ENCODE measurements around the gene ABCA7.

Gene ABCA7

GRCh38 chr19:1066748-1067340, 26.9 kb downstream of the ABCA7 start, which contains the start of gene ARHGAP45:
Gene ARHGAP45, plus strand, starts transcription at chr19:1067167. Its CDS starts 239 bp downstream, at chr19:1067406.
- ChIA-PET POLR2A (interaction anchor here (1.4 to 1.8 kb wide), 2 partner anchors 18 to 56 kb away, joined by 3 to 4 read pairs; no protein-coding TSS in a partner anchor), CTCF (interaction anchor here (1.0 kb wide), 1 partner anchor 43 kb away, joined by 3 read pairs; no protein-coding TSS in a partner anchor)
- TF ChIP-seq L3MBTL2 (conservative IDR thresholded peaks at IDR 0.05) (no peak), FOXM1 (IDR thresholded peaks at IDR 0.05; ENCODE audit: borderline replicate concordance) (no peak), TARDBP (IDR thresholded peaks at IDR 0.05) (no peak), ARNT (IDR thresholded peaks at IDR 0.05) (no peak), FOXA1 (IDR thresholded peaks at IDR 0.05) (no peak), SUZ12 (IDR thresholded peaks at IDR 0.05) (no peak), HDGF (IDR thresholded peaks at IDR 0.05; ENCODE audit: borderline replicate concordance) (no peak), ELF4 (IDR thresholded peaks at IDR 0.05) (no peak), CTBP1 (IDR thresholded peaks at IDR 0.05; ENCODE audit: borderline replicate concordance) (no peak), LEF1 (IDR thresholded peaks at IDR 0.05; ENCODE audit: borderline replicate concordance) (no peak), NFRKB (IDR thresholded peaks at IDR 0.05) (no peak), SP1 (IDR thresholded peaks at IDR 0.05) (no peak), ZNF384 (IDR thresholded peaks at IDR 0.05) (no peak), BHLHE40 (IDR thresholded peaks at IDR 0.05; ENCODE audit: borderline replicate concordance) (no peak), FOXK2 (IDR thresholded peaks at IDR 0.05) (no peak)
- TF ChIP-seq, protein P1, sequence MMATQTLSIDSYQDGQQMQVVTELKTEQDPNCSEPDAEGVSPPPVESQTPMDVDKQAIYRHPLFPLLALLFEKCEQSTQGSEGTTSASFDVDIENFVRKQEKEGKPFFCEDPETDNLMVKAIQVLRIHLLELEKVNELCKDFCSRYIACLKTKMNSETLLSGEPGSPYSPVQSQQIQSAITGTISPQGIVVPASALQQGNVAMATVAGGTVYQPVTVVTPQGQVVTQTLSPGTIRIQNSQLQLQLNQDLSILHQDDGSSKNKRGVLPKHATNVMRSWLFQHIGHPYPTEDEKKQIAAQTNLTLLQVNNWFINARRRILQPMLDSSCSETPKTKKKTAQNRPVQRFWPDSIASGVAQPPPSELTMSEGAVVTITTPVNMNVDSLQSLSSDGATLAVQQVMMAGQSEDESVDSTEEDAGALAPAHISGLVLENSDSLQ (IDR thresholded peaks at IDR 0.05), result no peak
- DNase-seq (ENCODE audit: extremely low spot score), result peak; percentile 42

DNA sequence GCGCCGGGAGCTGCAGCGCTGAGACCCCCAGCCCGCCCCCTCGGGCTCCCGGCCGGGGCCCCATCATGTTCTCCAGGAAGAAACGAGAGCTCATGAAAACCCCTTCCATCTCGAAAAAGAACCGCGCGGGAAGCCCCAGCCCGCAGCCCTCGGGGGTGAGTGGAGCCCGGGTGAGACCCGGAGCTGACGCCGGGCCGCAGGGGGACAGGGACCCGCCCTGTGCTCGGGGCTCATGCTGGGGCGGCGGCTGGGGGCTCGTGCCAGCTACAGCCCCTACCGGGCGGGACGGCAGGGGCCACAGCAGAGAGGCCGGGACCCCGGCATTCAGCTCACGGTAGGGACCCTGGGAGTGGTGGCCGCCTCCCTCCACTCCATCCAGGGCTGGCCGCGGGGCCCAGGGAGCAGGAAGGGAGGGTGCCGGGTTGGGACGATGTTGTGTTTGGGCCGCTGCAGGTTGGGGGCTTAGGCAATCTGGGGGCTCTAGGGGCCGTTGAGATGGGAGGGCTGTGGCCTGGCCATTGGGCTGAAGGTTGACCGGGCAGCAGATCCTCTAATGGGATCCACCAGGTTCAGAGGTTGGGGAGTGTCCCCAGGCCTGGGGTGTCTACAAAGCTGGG, 27.5 kb downstream of the ABCA7 start:
- TF ChIP-seq FOXK2 (IDR thresholded peaks at IDR 0.05) (no peak), ELF4 (IDR thresholded peaks at IDR 0.05) (no peak), CTBP1 (IDR thresholded peaks at IDR 0.05; ENCODE audit: borderline replicate concordance) (no peak), TARDBP (IDR thresholded peaks at IDR 0.05) (no peak), SP1 (IDR thresholded peaks at IDR 0.05) (no peak), L3MBTL2 (conservative IDR thresholded peaks at IDR 0.05) (no peak), LEF1 (IDR thresholded peaks at IDR 0.05; ENCODE audit: borderline replicate concordance) (no peak), SUZ12 (IDR thresholded peaks at IDR 0.05) (no peak), FOXM1 (IDR thresholded peaks at IDR 0.05; ENCODE audit: borderline replicate concordance) (no peak), FOXA1 (IDR thresholded peaks at IDR 0.05) (no peak), HDGF (IDR thresholded peaks at IDR 0.05; ENCODE audit: borderline replicate concordance) (no peak), NFRKB (IDR thresholded peaks at IDR 0.05) (no peak), ZNF384 (IDR thresholded peaks at IDR 0.05) (no peak), ARNT (IDR thresholded peaks at IDR 0.05) (no peak), BHLHE40 (IDR thresholded peaks at IDR 0.05; ENCODE audit: borderline replicate concordance) (no peak)
- TF ChIP-seq, protein P1 (IDR thresholded peaks at IDR 0.05), result no peak
- CTCF ChIA-PET, result interaction anchor here (1.0 kb wide), 1 partner anchor 44 kb away, joined by 3 read pairs; no protein-coding TSS in a partner anchor
- no peak for DNase-seq (ENCODE audit: extremely low spot score)
- POLR2A ChIA-PET, result interaction anchor here (1.4 to 1.8 kb wide), 2 partner anchors 17 to 56 kb away, joined by 3 to 4 read pairs; no protein-coding TSS in a partner anchor

GRCh38 chr19:1068009-1069001, 28.4 kb downstream of the ABCA7 start:
- ChIA-PET CTCF (no interaction called here), POLR2A (interaction anchor here (1.4 to 1.8 kb wide), 2 partner anchors 16 to 55 kb away, joined by 3 to 4 read pairs; no protein-coding TSS in a partner anchor)
- TF ChIP-seq FOXK2 (IDR thresholded peaks at IDR 0.05) (no peak), FOXA1 (IDR thresholded peaks at IDR 0.05) (no peak), ELF4 (IDR thresholded peaks at IDR 0.05) (no peak), FOXM1 (IDR thresholded peaks at IDR 0.05; ENCODE audit: borderline replicate concordance) (no peak), BHLHE40 (IDR thresholded peaks at IDR 0.05; ENCODE audit: borderline replicate concordance) (no peak), L3MBTL2 (conservative IDR thresholded peaks at IDR 0.05) (no peak), ZNF384 (IDR thresholded peaks at IDR 0.05) (no peak), SP1 (IDR thresholded peaks at IDR 0.05) (no peak)
- TF ChIP-seq, protein P1 (IDR thresholded peaks at IDR 0.05), result no peak
- DNase-seq (ENCODE audit: extremely low spot score), result no peak

DNA sequence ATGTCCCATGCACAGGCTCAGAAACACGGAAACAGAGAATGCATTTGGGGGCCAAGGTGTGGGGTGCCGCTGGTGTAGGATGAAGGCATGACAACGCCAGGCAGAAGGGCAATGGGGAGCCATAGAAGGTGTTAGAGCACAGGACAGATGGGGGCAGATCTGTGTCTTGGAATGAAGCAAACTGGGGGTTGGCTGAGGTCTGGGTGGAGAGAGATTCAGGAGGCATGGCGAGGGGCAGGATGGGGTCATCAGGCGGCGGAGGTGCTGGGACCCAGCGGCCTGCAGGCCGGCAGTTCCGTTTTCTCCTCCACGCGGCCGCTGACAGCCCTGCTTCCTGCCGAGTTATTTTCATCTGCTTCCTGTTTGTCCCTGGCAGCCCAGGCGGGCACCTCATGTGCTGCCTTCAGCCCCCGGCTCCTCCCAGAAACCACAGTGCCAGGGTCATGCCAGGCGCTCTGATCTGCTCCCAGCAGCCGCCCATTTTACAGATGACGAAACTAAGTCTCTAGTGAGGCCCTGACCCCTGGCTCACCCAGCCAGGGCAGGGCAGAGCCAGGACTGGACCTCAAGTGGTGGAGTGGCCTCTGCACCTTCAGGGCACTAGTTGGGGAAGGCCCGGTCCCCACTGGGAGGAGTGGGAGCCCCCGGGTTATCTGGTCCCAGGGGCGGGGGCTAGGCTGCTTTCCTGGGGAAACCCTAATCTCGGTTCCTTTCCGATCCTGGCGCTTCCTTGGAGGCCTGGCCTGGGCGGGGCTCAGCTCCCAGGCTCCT, 29.3 kb downstream of the ABCA7 start:
- ChIA-PET CTCF (no interaction called here), POLR2A (interaction anchor here (1.4 kb wide), 1 partner anchor 200 kb away, joined by 3 read pairs; the partner anchor contains the start of gene CIRBP)
- no peak for DNase-seq (ENCODE audit: extremely low spot score)
- TF ChIP-seq FOXA1 (IDR thresholded peaks at IDR 0.05), result no peak
- TF ChIP-seq CTBP1 (IDR thresholded peaks at IDR 0.05; ENCODE audit: borderline replicate concordance), result no peak
- TF ChIP-seq TARDBP (IDR thresholded peaks at IDR 0.05), result no peak
- TF ChIP-seq ARNT (IDR thresholded peaks at IDR 0.05), result no peak
- no peak for TF ChIP-seq L3MBTL2 (conservative IDR thresholded peaks at IDR 0.05)
- TF ChIP-seq BHLHE40 (IDR thresholded peaks at IDR 0.05; ENCODE audit: borderline replicate concordance), result no peak
- no peak for TF ChIP-seq LEF1 (IDR thresholded peaks at IDR 0.05; ENCODE audit: borderline replicate concordance)
- TF ChIP-seq, protein P1 (IDR thresholded peaks at IDR 0.05), result no peak
- TF ChIP-seq ZNF384 (IDR thresholded peaks at IDR 0.05), result no peak
- TF ChIP-seq FOXM1 (IDR thresholded peaks at IDR 0.05; ENCODE audit: borderline replicate concordance), result no peak
- TF ChIP-seq SUZ12 (IDR thresholded peaks at IDR 0.05), result no peak
- TF ChIP-seq HDGF (IDR thresholded peaks at IDR 0.05; ENCODE audit: borderline replicate concordance), result no peak
- TF ChIP-seq ELF4 (IDR thresholded peaks at IDR 0.05), result no peak
- no peak for TF ChIP-seq FOXK2 (IDR thresholded peaks at IDR 0.05)
- TF ChIP-seq SP1 (IDR thresholded peaks at IDR 0.05), result no peak
- TF ChIP-seq NFRKB (IDR thresholded peaks at IDR 0.05), result no peak

Measured in HEK293T (cell line).